ENCODE data around the gene RCAN3. TPM values are rescaled to one million over a fixed set of nuclear protein-coding genes. Genes with fewer than 3 reads are reported as not detected.

Gene RCAN3
- total RNA-seq, 1 experiment from 2014 or later: 25.6 TPM

DNA sequence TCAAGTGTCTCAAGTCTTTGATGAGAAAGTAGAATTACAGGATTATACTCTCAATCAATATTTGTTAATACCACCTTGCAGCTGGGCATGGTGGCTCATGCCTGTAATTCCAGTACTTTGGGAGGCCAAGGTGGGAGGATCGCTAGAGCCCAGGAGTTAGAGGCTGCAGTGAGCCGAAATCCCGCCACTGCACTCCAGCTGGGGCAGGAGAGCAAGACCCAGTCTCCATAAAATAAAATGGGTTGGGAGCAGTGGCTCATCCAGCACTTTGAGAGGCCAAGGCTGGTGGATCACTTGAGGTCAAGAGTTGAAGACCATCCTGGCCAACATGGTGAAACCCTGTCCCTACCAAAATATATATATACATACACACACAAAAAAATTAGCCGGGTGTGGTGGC, 52.1 kb downstream of the RCAN3 start:
- TF ChIP-seq, protein P1, sequence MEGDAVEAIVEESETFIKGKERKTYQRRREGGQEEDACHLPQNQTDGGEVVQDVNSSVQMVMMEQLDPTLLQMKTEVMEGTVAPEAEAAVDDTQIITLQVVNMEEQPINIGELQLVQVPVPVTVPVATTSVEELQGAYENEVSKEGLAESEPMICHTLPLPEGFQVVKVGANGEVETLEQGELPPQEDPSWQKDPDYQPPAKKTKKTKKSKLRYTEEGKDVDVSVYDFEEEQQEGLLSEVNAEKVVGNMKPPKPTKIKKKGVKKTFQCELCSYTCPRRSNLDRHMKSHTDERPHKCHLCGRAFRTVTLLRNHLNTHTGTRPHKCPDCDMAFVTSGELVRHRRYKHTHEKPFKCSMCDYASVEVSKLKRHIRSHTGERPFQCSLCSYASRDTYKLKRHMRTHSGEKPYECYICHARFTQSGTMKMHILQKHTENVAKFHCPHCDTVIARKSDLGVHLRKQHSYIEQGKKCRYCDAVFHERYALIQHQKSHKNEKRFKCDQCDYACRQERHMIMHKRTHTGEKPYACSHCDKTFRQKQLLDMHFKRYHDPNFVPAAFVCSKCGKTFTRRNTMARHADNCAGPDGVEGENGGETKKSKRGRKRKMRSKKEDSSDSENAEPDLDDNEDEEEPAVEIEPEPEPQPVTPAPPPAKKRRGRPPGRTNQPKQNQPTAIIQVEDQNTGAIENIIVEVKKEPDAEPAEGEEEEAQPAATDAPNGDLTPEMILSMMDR (conservative IDR thresholded peaks at IDR 0.05; ENCODE audit: low read depth, low read length): no peak
- no peak for TF ChIP-seq EZH2phosphoT487 (IDR thresholded peaks at IDR 0.05; ENCODE audit: borderline replicate concordance, low read length)
- no peak for TF ChIP-seq EZH2 (IDR thresholded peaks at IDR 0.05; ENCODE audit: low read length, unreplicated experiment)
- no TSS peak for BruUV-seq (replicated peaks)

GRCh38 chr1:24555591-24556413, 53.2 kb downstream of the RCAN3 start, which contains the start of gene NCMAP:
Gene NCMAP, plus strand, starts transcription at chr1:24556087. Its CDS starts 39,344 bp downstream, at chr1:24595431.
- intact Hi-C loops (cut with micrococcal nuclease): no loop called here
- CTCF ChIA-PET: interaction anchor here (0.6 kb wide), 1 partner anchor 79 kb away, joined by 7 read pairs; no protein-coding TSS in a partner anchor

More for the DNA sequence above, 52.1 kb downstream of the RCAN3 start:
- no peak for ATAC-seq
- Histone ChIP-seq H3K27me3 (ENCODE audit: low read length) (no peaks in the 10 kb centered on the region), H3K9ac (ENCODE audit: low read length) (no peak overlapping the region), H3K4me3 (ENCODE audit: low read length) (no peak overlapping the region), H2AFZ (ENCODE audit: low read length) (no peak overlapping the region), H3K79me2 (ENCODE audit: low read length) (no peaks in the 10 kb centered on the region), H3K36me3 (ENCODE audit: low read depth, low read length) (no peaks in the 10 kb centered on the region), H3K9me3 (ENCODE audit: low read length) (no peaks in the 10 kb centered on the region), H4K20me1 (ENCODE audit: low read length) (no peaks in the 10 kb centered on the region), H3K4me2 (ENCODE audit: low read length) (no peak overlapping the region), H3K9me2 (replicated peaks; ENCODE audit: low read length) (no peaks in the 10 kb centered on the region), H3K4me1 (ENCODE audit: insufficient read depth, low read length) (peaks cover 19% of the 10 kb centered on the region), H3F3A (ENCODE audit: low read length, unreplicated experiment) (no peaks in the 10 kb centered on the region), H3K27ac (ENCODE audit: low read length) (no peak overlapping the region)
- POLR2A ChIA-PET (ENCODE audit: unreplicated experiment): no interaction called here
- intact Hi-C loops (cut with micrococcal nuclease): no loop called here
- DNase-seq: no peak
- CTCF ChIA-PET: no interaction called here

More at GRCh38 chr1:24555591-24556413, 53.2 kb downstream of the RCAN3 start, which contains the start of gene NCMAP:
- TF ChIP-seq EZH2phosphoT487 (IDR thresholded peaks at IDR 0.05; ENCODE audit: borderline replicate concordance, low read length) (no peak), EZH2 (IDR thresholded peaks at IDR 0.05; ENCODE audit: low read length, unreplicated experiment) (no peak)
- TF ChIP-seq, protein P1 (conservative IDR thresholded peaks at IDR 0.05; ENCODE audit: low read depth, low read length): 0 out of 2 replicates have a peak, but pooled peaks have one; percentile 17
- ATAC-seq: peak; percentile 48
- no TSS peak for BruUV-seq (replicated peaks)
- Histone ChIP-seq H3K79me2 (ENCODE audit: low read length) (no peaks in the 10 kb centered on the region), H3K9me3 (ENCODE audit: low read length) (no peaks in the 10 kb centered on the region), H3K4me3 (ENCODE audit: low read length) (peak within 1 kb of the TSS; percentile 63), H3K4me1 (ENCODE audit: insufficient read depth, low read length) (peaks cover 19% of the 10 kb centered on the region), H4K20me1 (ENCODE audit: low read length) (no peaks in the 10 kb centered on the region), H3K27me3 (ENCODE audit: low read length) (no peaks in the 10 kb centered on the region), H3K4me2 (ENCODE audit: low read length) (peak within 1 kb of the TSS; percentile 85), H3K9me2 (replicated peaks; ENCODE audit: low read length) (no peaks in the 10 kb centered on the region), H3K9ac (ENCODE audit: low read length) (no peak within 1 kb of the TSS), H3K36me3 (ENCODE audit: low read depth, low read length) (no peaks in the 10 kb centered on the region), H2AFZ (ENCODE audit: low read length) (peak within 1 kb of the TSS; percentile 87), H3F3A (ENCODE audit: low read length, unreplicated experiment) (no peaks in the 10 kb centered on the region), H3K27ac (ENCODE audit: low read length) (no peak within 1 kb of the TSS)
- DNase-seq: peak; percentile 40
- POLR2A ChIA-PET (ENCODE audit: unreplicated experiment): no interaction called here

Data from PC-3 (cell line).